IMR-90 (cell line): ENCODE results near the gene PTCSC3.

ENCODE experiments used
- BHLHE40 ChIP-seq: fragments of 150-350 bp; IDR thresholded peaks from 2 replicates; pipeline ENCODE4 v1.6.1; 2016; ENCODE audit warnings: mild to moderate bottlenecking, low read depth, low read length
- CHD1 ChIP-seq: IDR thresholded peaks from 2 replicates; pipeline ENCODE4 v1.6.1; 2012; ENCODE audit warnings: low read depth, low read length, improper control_type of control experiment
- CTCF ChIP-seq: conservative IDR thresholded peaks from 2 replicates; pipeline ENCODE4 v1.5.1; 2012; ENCODE audit warnings: mild to moderate bottlenecking, low read depth, low read length, improper control_type of control experiment
- MXI1 ChIP-seq: IDR thresholded peaks from 2 replicates; pipeline ENCODE4 v1.6.1; 2012; ENCODE audit warnings: low read depth, mild to moderate bottlenecking, low read length, moderate library complexity, borderline replicate concordance
- POLR2A ChIP-seq: IDR thresholded peaks from 2 replicates; pipeline ENCODE4 v1.6.1; 2012; ENCODE audit warnings: mild to moderate bottlenecking, low read depth, low read length
- RAD21 ChIP-seq: IDR thresholded peaks from 2 replicates; pipeline ENCODE4 v1.6.1; 2012; ENCODE audit warnings: low read length, improper control_type of control experiment

- TF ChIP-seq CTCF (no peak), CHD1 (no peak), POLR2A (no peak), RAD21 (no peak), MXI1 (no peak), BHLHE40 (no peak)
Observed at GRCh38 chr14:36177489-36177888, 967 bp upstream of the PTCSC3 start.
